CD14-positive monocyte (primary cell): ENCODE data around the gene BECN2. TPM values are rescaled to one million over a fixed set of nuclear protein-coding genes. Genes with fewer than 3 reads are reported as not detected.

Experiments
- DNase-seq, 3 donors: peaks; one replicate each; pipeline ENCODE4 v3.0.0-alpha.2; 2011 to 2022
- H2AFZ ChIP-seq: 2 replicates; pipeline ENCODE4 v1.6.0; 2012; ENCODE audit warnings: mild to moderate bottlenecking, low read depth, low read length, inconsistent platforms; ENCODE audit not compliant: insufficient read depth, poor library complexity, severe bottlenecking
- H3K27ac ChIP-seq, 2 donors: 1 replicate in 1 of 2; 2 replicates in 1 of 2; pipeline ENCODE4 v1.5.1; 2012 to 2013; ENCODE audit warnings: low read length in 2 of 2, control low read depth in 1 of 2, inconsistent platforms in 1 of 2, low read depth in 1 of 2, mild to moderate bottlenecking in 1 of 2
- H3K27me3 ChIP-seq, 2 donors: one replicate each; pipeline versions ENCODE4 v1.6.0 to v1.6.1; 2011 to 2013; ENCODE audit warnings: low read length in 2 of 2; ENCODE audit not compliant: control insufficient read depth in 2 of 2, insufficient read depth in 2 of 2
- H3K36me3 ChIP-seq, 2 donors: replicated peaks in 1 of 2; 1 replicate in 1 of 2; 2 replicates in 1 of 2; pipeline versions ENCODE4 v1.5.1 to v1.6.1; 2012 to 2013; ENCODE audit warnings: low read length in 2 of 2, control low read depth in 1 of 2, inconsistent platforms in 1 of 2, mild to moderate bottlenecking in 1 of 2; ENCODE audit not compliant: insufficient read depth in 2 of 2, control insufficient read depth in 1 of 2
- H3K4me1 ChIP-seq, 2 donors: 1 replicate in 1 of 2; 2 replicates in 1 of 2; pipeline versions ENCODE4 v1.5.1 to v1.6.1; 2012 to 2013; ENCODE audit warnings: low read length in 2 of 2, control low read depth in 1 of 2, inconsistent platforms in 1 of 2, mild to moderate bottlenecking in 1 of 2, moderate library complexity in 1 of 2; ENCODE audit not compliant: insufficient read depth in 2 of 2, control insufficient read depth in 1 of 2
- H3K4me2 ChIP-seq: replicated peaks from 2 replicates; pipeline ENCODE3; 2012; ENCODE audit warnings: low read length, moderate library complexity, mild to moderate bottlenecking; ENCODE audit not compliant: poor library complexity, severe bottlenecking; ENCODE audit errors: extremely low read depth
- H3K4me3 ChIP-seq, 3 experiments: fragments of 200-600 bp in 1 of 3; sonication (generic) in 1 of 3; replicated peaks in 1 of 3; 1 replicate in 2 of 3; 2 replicates in 1 of 3; pipeline ENCODE4 v1.5.1; 2011 to 2013; ENCODE audit warnings: low read length in 3 of 3, mild to moderate bottlenecking in 3 of 3, control low read depth in 2 of 3, low read depth in 2 of 3, inconsistent platforms in 1 of 3, moderate library complexity in 1 of 3
- H3K79me2 ChIP-seq: 2 replicates; pipeline ENCODE4 v1.6.0; 2012; ENCODE audit warnings: mild to moderate bottlenecking, control low read depth, inconsistent platforms, low read length, moderate library complexity; ENCODE audit not compliant: insufficient read depth
- H3K9ac ChIP-seq: 2 replicates; pipeline ENCODE4 v1.6.0; 2017; ENCODE audit warnings: low read length, mild to moderate bottlenecking; ENCODE audit not compliant: insufficient read depth, poor library complexity, severe bottlenecking
- H3K9me3 ChIP-seq, 2 donors: replicated peaks in 1 of 2; 1 replicate in 1 of 2; 2 replicates in 1 of 2; pipeline versions ENCODE4 v1.5.1 to v1.6.1; 2012 to 2013; ENCODE audit warnings: low read length in 2 of 2, control low read depth in 1 of 2; ENCODE audit not compliant: control insufficient read depth in 1 of 2, insufficient read depth in 1 of 2
- H4K20me1 ChIP-seq: 2 replicates; pipeline ENCODE4 v1.6.0; 2012; ENCODE audit warnings: mild to moderate bottlenecking, low read length, control low read depth, moderate library complexity; ENCODE audit not compliant: insufficient read depth
- H3K27ac Mint-ChIP-seq, 7 donors: one replicate each; pipeline ENCODE4 v1.8.0; 2020; ENCODE audit warnings: mild to moderate bottlenecking in 7 of 7, mixed read lengths in 7 of 7, moderate library complexity in 6 of 7, inconsistent platforms in 2 of 7
- H3K27me3 Mint-ChIP-seq, 3 donors: one replicate each; pipeline ENCODE4 v1.8.0; 2021 to 2022; ENCODE audit warnings: low read depth in 3 of 3, mild to moderate bottlenecking in 3 of 3, mixed read lengths in 3 of 3, moderate library complexity in 3 of 3, inconsistent platforms in 1 of 3
- H3K36me3 Mint-ChIP-seq, 2 donors: one replicate each; pipeline ENCODE4 v1.8.0; 2020; ENCODE audit warnings: mixed read lengths in 2 of 2, inconsistent platforms in 1 of 2, mild to moderate bottlenecking in 1 of 2
- H3K4me1 Mint-ChIP-seq: one replicate; pipeline ENCODE4 v1.8.0; 2020; ENCODE audit warnings: mild to moderate bottlenecking, mixed read lengths
- H3K4me3 Mint-ChIP-seq, 2 donors: one replicate each; pipeline ENCODE4 v1.8.0; 2020; ENCODE audit warnings: mild to moderate bottlenecking in 2 of 2, mixed read lengths in 2 of 2, moderate library complexity in 1 of 2
- H3K9me3 Mint-ChIP-seq, 7 donors: one replicate each; pipeline ENCODE4 v1.8.0; 2020 to 2022; ENCODE audit warnings: mixed read lengths in 7 of 7, mild to moderate bottlenecking in 6 of 7, moderate library complexity in 6 of 7, inconsistent platforms in 2 of 7
- CTCF ChIP-seq: fragments of 200-600 bp; IDR thresholded peaks from one replicate; pipeline ENCODE4 v1.8.0; 2022; ENCODE audit warnings: antibody characterized with exemption, mild to moderate bottlenecking
- WGBS: methylation state at CpG from one replicate; pipeline ENCODE4 v1.1.5; 2013; ENCODE audit warnings: missing lambda C conversion rate; ENCODE audit not compliant: insufficient coverage; 5-methylcytosine and 5-hydroxymethylcytosine counted together
- intact Hi-C, 2 donors: fragments of 100-400 bp; cut with micrococcal nuclease; formaldehyde crosslinking; loops; one replicate each; pipeline versions ENCODE4 v1.15.0 to v1.15.1; 2023
- polyA plus RNA-seq, 3 donors: library from polyadenylated mRNA; depleted of rRNA in 1 of 3; unstranded in 2 of 3; stranded (reverse) in 1 of 3; fragments of 300-500 nt in 2 of 3; fragments of >200 nt in 1 of 3; fragmentation: Illumina TruSeq in 2 of 3; gene quantifications; 1 replicate in 2 of 3; 2 replicates in 1 of 3; pipeline ENCODE4 v1.2.3, GENCODE V29; 2012 to 2021

The BECN2 gene
- polyA plus RNA-seq, 3 donors = not detected

- H3K9me3 Mint-ChIP-seq = peaks cover 0 to 2% (median 0%) of the 10 kb centered on the region in 7 donors
- no CpG with 5 or more reads among the region's 6 CpGs for WGBS
- Histone ChIP-seq H4K20me1 (no peaks in the 10 kb centered on the region), H3K9me3 (no peaks in the 10 kb centered on the region), H3K4me2 (no peak overlapping the region), H2AFZ (no peak overlapping the region), H3K4me3 (no peak overlapping the region), H3K36me3 (no peaks in the 10 kb centered on the region), H3K27ac (no peak overlapping the region), H3K9ac (no peak overlapping the region), H3K4me1 (no peaks in the 10 kb centered on the region), H3K27me3 (no peaks in the 10 kb centered on the region), H3K79me2 (no peaks in the 10 kb centered on the region)
- no peak for DNase-seq
- H3K27ac Mint-ChIP-seq = no peak overlapping the region
- peaks cover 0 to 5% (median 3%) of the 10 kb centered on the region in 3 donors for H3K27me3 Mint-ChIP-seq
- intact Hi-C loops = no loop called here
- no peaks in the 10 kb centered on the region for H3K4me1 Mint-ChIP-seq
- no peak overlapping the region for H3K4me3 Mint-ChIP-seq
- H3K36me3 Mint-ChIP-seq = no peaks in the 10 kb centered on the region
- no peak for TF ChIP-seq CTCF
These were observed 18.7 kb downstream of the BECN2 start for GRCh38 chr1:241976229-241976628.

GRCh38 chr1:241979071-241979470 is 21.5 kb downstream of the BECN2 start:
- WGBS = 95% methylated on average over 14 of the region's 18 CpGs
- no peaks in the 10 kb centered on the region for H3K9me3 ChIP-seq
- Mint-ChIP-seq H3K27ac (no peak overlapping the region), H3K9me3 (peaks cover 0 to 2% (median 0%) of the 10 kb centered on the region in 7 donors), H3K27me3 (peaks cover 3 to 7% (median 4%) of the 10 kb centered on the region in 3 donors), H3K36me3 (no peaks in the 10 kb centered on the region), H3K4me1 (no peaks in the 10 kb centered on the region), H3K4me3 (no peak overlapping the region)
- H3K9ac ChIP-seq = no peak overlapping the region
- no peaks in the 10 kb centered on the region for H3K79me2 ChIP-seq
- no peaks in the 10 kb centered on the region for H3K4me1 ChIP-seq
- TF ChIP-seq CTCF = no peak
- H3K36me3 ChIP-seq = no peaks in the 10 kb centered on the region
- H2AFZ ChIP-seq = no peak overlapping the region
- no peak overlapping the region for H3K27ac ChIP-seq
- intact Hi-C loops = no loop called here
- no peaks in the 10 kb centered on the region for H4K20me1 ChIP-seq
- H3K4me3 ChIP-seq = no peak overlapping the region
- no peaks in the 10 kb centered on the region for H3K27me3 ChIP-seq
- no peak for DNase-seq
- no peak overlapping the region for H3K4me2 ChIP-seq
